ENCODE measurements around the gene LZTR1. TPM values are rescaled to one million over a fixed set of nuclear protein-coding genes. Genes with fewer than 3 reads are reported as not detected.

Gene LZTR1
- total RNA-seq, 1 experiment from 2014 or later = 41.0 TPM

- BruUV-seq (replicated peaks) = no TSS peak
- ATAC-seq (no peak), DNase-seq (no peak)
- Histone ChIP-seq H3K27me3 (ENCODE audit: low read length) (no peaks in the 10 kb centered on the region), H3K27ac (ENCODE audit: low read length) (no peak overlapping the region), H3K9me2 (replicated peaks; ENCODE audit: low read length) (no peaks in the 10 kb centered on the region), H3F3A (ENCODE audit: low read length, unreplicated experiment) (no peaks in the 10 kb centered on the region), H3K36me3 (ENCODE audit: low read depth, low read length) (no peaks in the 10 kb centered on the region), H3K4me2 (ENCODE audit: low read length) (no peak overlapping the region), H4K20me1 (ENCODE audit: low read length) (no peaks in the 10 kb centered on the region), H3K9me3 (ENCODE audit: low read length) (no peaks in the 10 kb centered on the region), H3K9ac (ENCODE audit: low read length) (no peak overlapping the region), H2AFZ (ENCODE audit: low read length) (no peak overlapping the region), H3K4me3 (ENCODE audit: low read length) (no peak overlapping the region), H3K79me2 (ENCODE audit: low read length) (no peaks in the 10 kb centered on the region), H3K4me1 (ENCODE audit: insufficient read depth, low read length) (no peaks in the 10 kb centered on the region)
- intact Hi-C loops (cut with micrococcal nuclease) = no loop called here
- ChIA-PET POLR2A (ENCODE audit: unreplicated experiment) (no interaction called here), CTCF (no interaction called here)
- TF ChIP-seq EZH2 (IDR thresholded peaks at IDR 0.05; ENCODE audit: low read length, unreplicated experiment) (no peak), EZH2phosphoT487 (IDR thresholded peaks at IDR 0.05; ENCODE audit: borderline replicate concordance, low read length) (no peak), CTCF (conservative IDR thresholded peaks at IDR 0.05; ENCODE audit: low read depth, low read length) (no peak)
Measured at GRCh38 chr22:20975541-20976290, 6.4 kb upstream of the LZTR1 start.

- Histone ChIP-seq H2AFZ (ENCODE audit: low read length) (no peak overlapping the region), H3K4me2 (ENCODE audit: low read length) (no peak overlapping the region), H4K20me1 (ENCODE audit: low read length) (no peaks in the 10 kb centered on the region), H3F3A (ENCODE audit: low read length, unreplicated experiment) (no peaks in the 10 kb centered on the region), H3K27ac (ENCODE audit: low read length) (no peak overlapping the region), H3K9me3 (ENCODE audit: low read length) (no peaks in the 10 kb centered on the region), H3K9me2 (replicated peaks; ENCODE audit: low read length) (no peaks in the 10 kb centered on the region), H3K36me3 (ENCODE audit: low read depth, low read length) (no peaks in the 10 kb centered on the region), H3K9ac (ENCODE audit: low read length) (no peak overlapping the region), H3K4me1 (ENCODE audit: insufficient read depth, low read length) (peaks cover 3% of the 10 kb centered on the region), H3K79me2 (ENCODE audit: low read length) (no peaks in the 10 kb centered on the region), H3K4me3 (ENCODE audit: low read length) (no peak overlapping the region), H3K27me3 (ENCODE audit: low read length) (no peaks in the 10 kb centered on the region)
- no peak for DNase-seq
- TF ChIP-seq CTCF (conservative IDR thresholded peaks at IDR 0.05; ENCODE audit: low read depth, low read length) = no peak
- TF ChIP-seq EZH2 (IDR thresholded peaks at IDR 0.05; ENCODE audit: low read length, unreplicated experiment) = no peak
- no peak for TF ChIP-seq EZH2phosphoT487 (IDR thresholded peaks at IDR 0.05; ENCODE audit: borderline replicate concordance, low read length)
- no TSS peak for BruUV-seq (replicated peaks)
- ATAC-seq = no peak
- intact Hi-C loops (cut with micrococcal nuclease) = no loop called here
- CTCF ChIA-PET = no interaction called here
- POLR2A ChIA-PET (ENCODE audit: unreplicated experiment) = no interaction called here
Measured at GRCh38 chr22:20976291-20976877, 5.7 kb upstream of the LZTR1 start.

- no TSS peak for BruUV-seq (replicated peaks)
- H2AFZ ChIP-seq (ENCODE audit: low read length) = no peak overlapping the region
- CTCF ChIA-PET = no interaction called here
Measured at GRCh38 chr22:20977019-20977418, 5.1 kb upstream of the LZTR1 start.

More at GRCh38 chr22:20977019-20977418, 5.1 kb upstream of the LZTR1 start:
- intact Hi-C loops (cut with micrococcal nuclease) = no loop called here
- no peak overlapping the region for H3K27ac ChIP-seq (ENCODE audit: low read length)
- H3K9me2 ChIP-seq (replicated peaks; ENCODE audit: low read length) = no peaks in the 10 kb centered on the region
- H4K20me1 ChIP-seq (ENCODE audit: low read length) = no peaks in the 10 kb centered on the region
- ATAC-seq (no peak), DNase-seq (no peak)
- H3K4me3 ChIP-seq (ENCODE audit: low read length) = no peak overlapping the region
- TF ChIP-seq EZH2 (IDR thresholded peaks at IDR 0.05; ENCODE audit: low read length, unreplicated experiment) (no peak), CTCF (conservative IDR thresholded peaks at IDR 0.05; ENCODE audit: low read depth, low read length) (no peak), EZH2phosphoT487 (IDR thresholded peaks at IDR 0.05; ENCODE audit: borderline replicate concordance, low read length) (no peak)
- no peaks in the 10 kb centered on the region for H3K27me3 ChIP-seq (ENCODE audit: low read length)
- H3K79me2 ChIP-seq (ENCODE audit: low read length) = no peaks in the 10 kb centered on the region
- POLR2A ChIA-PET (ENCODE audit: unreplicated experiment) = no interaction called here
- peaks cover 5% of the 10 kb centered on the region for H3K4me1 ChIP-seq (ENCODE audit: insufficient read depth, low read length)
- no peaks in the 10 kb centered on the region for H3F3A ChIP-seq (ENCODE audit: low read length, unreplicated experiment)
- H3K36me3 ChIP-seq (ENCODE audit: low read depth, low read length) = no peaks in the 10 kb centered on the region
- no peaks in the 10 kb centered on the region for H3K9me3 ChIP-seq (ENCODE audit: low read length)
- H3K4me2 ChIP-seq (ENCODE audit: low read length) = no peak overlapping the region
- H3K9ac ChIP-seq (ENCODE audit: low read length) = no peak overlapping the region

Data from PC-3 (cell line).